Vagina (tissue), 2 donors: Measurements from ENCODE around the gene SLC22A4.

ENCODE experiments used
- POLR2A ChIP-seq, 2 donors: fragments of 450-650 bp; IDR thresholded peaks; one replicate each; pipeline ENCODE4 v1.6.1; 2017; ENCODE audit warnings: antibody characterized with exemption in 2 of 2, mild to moderate bottlenecking in 2 of 2, moderate library complexity in 2 of 2
- POLR2AphosphoS5 ChIP-seq, 2 donors: sonication (generic); formaldehyde crosslinking; IDR thresholded peaks; one replicate each; pipeline ENCODE4 v1.9.0; 2017; ENCODE audit warnings: antibody characterized with exemption in 2 of 2, mild to moderate bottlenecking in 2 of 2, low read depth in 1 of 2; ENCODE audit not compliant: insufficient read depth in 1 of 2
- TF ChIP-seq, protein P1 (sequence below), 3 experiments: fragments of 450-650 bp in 2 of 3; fragments of 200-600 bp in 1 of 3; sonication (generic) in 1 of 3; IDR thresholded peaks; one replicate each; pipeline ENCODE4 v1.5.1; 2017 to 2019; ENCODE audit warnings: antibody characterized with exemption in 3 of 3, mild to moderate bottlenecking in 2 of 3, moderate library complexity in 2 of 3

DNA sequence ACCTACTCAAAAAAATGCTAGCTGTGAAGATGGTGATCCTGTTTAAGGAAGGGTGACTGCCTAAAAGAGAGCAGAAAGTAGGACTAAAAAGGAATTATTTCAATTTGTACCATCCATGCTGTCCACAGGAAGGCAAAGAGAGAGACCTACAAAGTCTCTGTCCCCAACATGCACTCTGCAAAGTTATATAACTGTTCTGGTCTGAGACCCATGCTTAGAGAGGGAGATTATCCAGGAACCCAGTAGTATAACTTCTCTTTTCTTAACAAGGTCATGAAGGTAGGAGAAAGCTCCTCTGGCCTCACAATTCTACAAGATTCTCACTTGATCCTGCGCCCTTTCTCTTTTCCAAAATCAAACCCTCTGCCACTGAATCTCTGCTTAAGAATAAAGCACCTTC lies 25.8 kb downstream of the SLC22A4 start:
- TF ChIP-seq, protein P1, sequence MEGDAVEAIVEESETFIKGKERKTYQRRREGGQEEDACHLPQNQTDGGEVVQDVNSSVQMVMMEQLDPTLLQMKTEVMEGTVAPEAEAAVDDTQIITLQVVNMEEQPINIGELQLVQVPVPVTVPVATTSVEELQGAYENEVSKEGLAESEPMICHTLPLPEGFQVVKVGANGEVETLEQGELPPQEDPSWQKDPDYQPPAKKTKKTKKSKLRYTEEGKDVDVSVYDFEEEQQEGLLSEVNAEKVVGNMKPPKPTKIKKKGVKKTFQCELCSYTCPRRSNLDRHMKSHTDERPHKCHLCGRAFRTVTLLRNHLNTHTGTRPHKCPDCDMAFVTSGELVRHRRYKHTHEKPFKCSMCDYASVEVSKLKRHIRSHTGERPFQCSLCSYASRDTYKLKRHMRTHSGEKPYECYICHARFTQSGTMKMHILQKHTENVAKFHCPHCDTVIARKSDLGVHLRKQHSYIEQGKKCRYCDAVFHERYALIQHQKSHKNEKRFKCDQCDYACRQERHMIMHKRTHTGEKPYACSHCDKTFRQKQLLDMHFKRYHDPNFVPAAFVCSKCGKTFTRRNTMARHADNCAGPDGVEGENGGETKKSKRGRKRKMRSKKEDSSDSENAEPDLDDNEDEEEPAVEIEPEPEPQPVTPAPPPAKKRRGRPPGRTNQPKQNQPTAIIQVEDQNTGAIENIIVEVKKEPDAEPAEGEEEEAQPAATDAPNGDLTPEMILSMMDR (IDR thresholded peaks at IDR 0.05): no peak
- no peak for TF ChIP-seq POLR2A (IDR thresholded peaks at IDR 0.05)
- no peak for TF ChIP-seq POLR2AphosphoS5 (IDR thresholded peaks at IDR 0.05; ENCODE audit: insufficient read depth in 1 of 2, low read depth in 1 of 2)
